Stimulated activated CD4-positive, alpha-beta T cell treated with anti-CD3 and anti-CD28 coated beads, TNF-alpha, amount 100 ng/mL, for 24 hours (primary cell): ENCODE measurements around the gene TTC28.
A peak's percentile ranks its signal among the peaks of the same experiment; 100 is the strongest.
"Not testable (repeated sequence)": the region's sequence is repeated elsewhere in the genome, so short reads cannot be mapped to it uniquely, and the experiment has no call there.

Experiments
- DNase-seq, 3 experiments: peaks; one replicate each; pipeline ENCODE4 v3.0.0-alpha.2; 2020; ENCODE audit warnings: low read depth in 3 of 3

Gene TTC28

GRCh38 chr22:28679611-28680287 is at the start of gene TTC28:
Gene TTC28 (minus strand): TSS chr22:28679840. CDS start chr22:28679723, 117 bp downstream.
- peak in 1 of 3 experiments; percentile 15 for DNase-seq

GRCh38 chr22:28728621-28729313 is 49.1 kb upstream of the TTC28 start:
- no peak for DNase-seq

- DNase-seq = no peak
These were observed 48.4 kb upstream of the TTC28 start for GRCh38 chr22:28728002-28728401.

- no peak for DNase-seq
These were observed 38.4 kb upstream of the TTC28 start for GRCh38 chr22:28718044-28718443.

- no peak for DNase-seq
These were observed 37.0 kb upstream of the TTC28 start for GRCh38 chr22:28716686-28717085.

GRCh38 chr22:28715611-28716010 is 36.0 kb upstream of the TTC28 start:
- DNase-seq = no peak

GRCh38 chr22:28714043-28714628 is 34.5 kb upstream of the TTC28 start:
- DNase-seq = no peak

- DNase-seq = no peak
These were observed 32.5 kb upstream of the TTC28 start for GRCh38 chr22:28711820-28712777.

GRCh38 chr22:28711341-28711740 is 31.7 kb upstream of the TTC28 start:
- no peak for DNase-seq

GRCh38 chr22:28710576-28711191 is 31.0 kb upstream of the TTC28 start:
- DNase-seq = no peak

GRCh38 chr22:28710107-28710506 is 30.5 kb upstream of the TTC28 start:
- DNase-seq = no peak

- no peak for DNase-seq
These were observed 27.2 kb upstream of the TTC28 start for GRCh38 chr22:28706845-28707244.

- DNase-seq = no peak
These were observed 23.8 kb upstream of the TTC28 start for GRCh38 chr22:28703436-28703835.

GRCh38 chr22:28702891-28703290 is 23.3 kb upstream of the TTC28 start:
- no peak for DNase-seq

GRCh38 chr22:28693041-28693760 is 13.6 kb upstream of the TTC28 start:
- DNase-seq = not testable (repeated sequence)

- not testable (repeated sequence) for DNase-seq
These were observed 10.2 kb upstream of the TTC28 start for GRCh38 chr22:28689796-28690195.

GRCh38 chr22:28682966-28683365 is 3.3 kb upstream of the TTC28 start:
- not testable (repeated sequence) for DNase-seq

GRCh38 chr22:28680813-28681490 is 1.3 kb upstream of the TTC28 start:
- DNase-seq = not testable (repeated sequence)

GRCh38 chr22:28678778-28679610 is 646 bp downstream of the TTC28 start:
- not testable (repeated sequence) for DNase-seq
